ENCODE results near the gene SLAMF1. TPM values are rescaled to one million over a fixed set of nuclear protein-coding genes. Genes with fewer than 3 reads are reported as not detected.

Gene SLAMF1
- total RNA-seq, 1 donor from 2014 or later = not detected

- H3K36me3 ChIP-seq (ENCODE audit: insufficient read depth, low read length) = no peaks in the 10 kb centered on the region
- H3K4me2 ChIP-seq (ENCODE audit: low read length) = no peak overlapping the region
- H3K4me1 ChIP-seq (ENCODE audit: insufficient read depth, low read length) = no peaks in the 10 kb centered on the region
- H3K9me3 Mint-ChIP-seq (ENCODE audit: unreplicated experiment) = peaks cover 2% of the 10 kb centered on the region
- H3K9me3 ChIP-seq (ENCODE audit: insufficient read depth, low read depth, low read length) = no peaks in the 10 kb centered on the region
- no peak overlapping the region for H3K27ac Mint-ChIP-seq (ENCODE audit: unreplicated experiment)
- TF ChIP-seq CTCF (IDR thresholded peaks at IDR 0.05; ENCODE audit: insufficient read depth, low read depth, low read length) (no peak), EZH2 (IDR thresholded peaks at IDR 0.05; ENCODE audit: insufficient read depth, low read length) (no peak)
- no peaks in the 10 kb centered on the region for H4K20me1 ChIP-seq (ENCODE audit: insufficient read depth, low read length)
- no peak overlapping the region for H2AFZ ChIP-seq (ENCODE audit: low read depth, low read length)
- DNase-seq (ENCODE audit: low read depth) = no peak
- no peak overlapping the region for H3K4me3 Mint-ChIP-seq (ENCODE audit: unreplicated experiment)
- H3K9ac ChIP-seq (ENCODE audit: low read length) = no peak overlapping the region
- peaks cover 23% of the 10 kb centered on the region for H3K4me1 Mint-ChIP-seq (ENCODE audit: low read depth, unreplicated experiment)
- H3K27me3 Mint-ChIP-seq (ENCODE audit: low read depth, unreplicated experiment) = no peaks in the 10 kb centered on the region
- no peaks in the 10 kb centered on the region for H3K36me3 Mint-ChIP-seq (ENCODE audit: low read depth, unreplicated experiment)
- no peak overlapping the region for H3K27ac ChIP-seq (ENCODE audit: low read depth, low read length)
- FAIRE-seq = no peak
- no peaks in the 10 kb centered on the region for H3K27me3 ChIP-seq (ENCODE audit: insufficient read depth, low read length)
- no peaks in the 10 kb centered on the region for H3K79me2 ChIP-seq (ENCODE audit: insufficient read depth, low read length)
- no peak overlapping the region for H3K4me3 ChIP-seq (ENCODE audit: insufficient read depth, low read depth, low read length)
Measured at GRCh38 chr1:160633330-160633903, 13.4 kb downstream of the SLAMF1 start.

- H3K4me3 Mint-ChIP-seq (ENCODE audit: unreplicated experiment) = no peak overlapping the region
- H3K36me3 Mint-ChIP-seq (ENCODE audit: low read depth, unreplicated experiment) = no peaks in the 10 kb centered on the region
- H3K27me3 Mint-ChIP-seq (ENCODE audit: low read depth, unreplicated experiment) = no peaks in the 10 kb centered on the region
- Histone ChIP-seq H3K36me3 (ENCODE audit: insufficient read depth, low read length) (no peaks in the 10 kb centered on the region), H3K4me1 (ENCODE audit: insufficient read depth, low read length) (no peaks in the 10 kb centered on the region), H3K9ac (ENCODE audit: low read length) (no peak overlapping the region), H3K4me2 (ENCODE audit: low read length) (no peak overlapping the region), H3K27me3 (ENCODE audit: insufficient read depth, low read length) (no peaks in the 10 kb centered on the region), H3K4me3 (ENCODE audit: insufficient read depth, low read depth, low read length) (no peak overlapping the region), H4K20me1 (ENCODE audit: insufficient read depth, low read length) (no peaks in the 10 kb centered on the region), H3K79me2 (ENCODE audit: insufficient read depth, low read length) (no peaks in the 10 kb centered on the region), H2AFZ (ENCODE audit: low read depth, low read length) (no peak overlapping the region), H3K9me3 (ENCODE audit: insufficient read depth, low read depth, low read length) (no peaks in the 10 kb centered on the region), H3K27ac (ENCODE audit: low read depth, low read length) (no peak overlapping the region)
- no peak for FAIRE-seq
- peaks cover 11% of the 10 kb centered on the region for H3K4me1 Mint-ChIP-seq (ENCODE audit: low read depth, unreplicated experiment)
- TF ChIP-seq CTCF (IDR thresholded peaks at IDR 0.05; ENCODE audit: insufficient read depth, low read depth, low read length) = no peak
- no peak for TF ChIP-seq EZH2 (IDR thresholded peaks at IDR 0.05; ENCODE audit: insufficient read depth, low read length)
- peaks cover 2% of the 10 kb centered on the region for H3K9me3 Mint-ChIP-seq (ENCODE audit: unreplicated experiment)
- no peak for DNase-seq (ENCODE audit: low read depth)
- no peak overlapping the region for H3K27ac Mint-ChIP-seq (ENCODE audit: unreplicated experiment)
Measured at GRCh38 chr1:160631983-160632625, 14.7 kb downstream of the SLAMF1 start.
